ENCODE data around the gene EIF4H.

Gene EIF4H

DNA sequence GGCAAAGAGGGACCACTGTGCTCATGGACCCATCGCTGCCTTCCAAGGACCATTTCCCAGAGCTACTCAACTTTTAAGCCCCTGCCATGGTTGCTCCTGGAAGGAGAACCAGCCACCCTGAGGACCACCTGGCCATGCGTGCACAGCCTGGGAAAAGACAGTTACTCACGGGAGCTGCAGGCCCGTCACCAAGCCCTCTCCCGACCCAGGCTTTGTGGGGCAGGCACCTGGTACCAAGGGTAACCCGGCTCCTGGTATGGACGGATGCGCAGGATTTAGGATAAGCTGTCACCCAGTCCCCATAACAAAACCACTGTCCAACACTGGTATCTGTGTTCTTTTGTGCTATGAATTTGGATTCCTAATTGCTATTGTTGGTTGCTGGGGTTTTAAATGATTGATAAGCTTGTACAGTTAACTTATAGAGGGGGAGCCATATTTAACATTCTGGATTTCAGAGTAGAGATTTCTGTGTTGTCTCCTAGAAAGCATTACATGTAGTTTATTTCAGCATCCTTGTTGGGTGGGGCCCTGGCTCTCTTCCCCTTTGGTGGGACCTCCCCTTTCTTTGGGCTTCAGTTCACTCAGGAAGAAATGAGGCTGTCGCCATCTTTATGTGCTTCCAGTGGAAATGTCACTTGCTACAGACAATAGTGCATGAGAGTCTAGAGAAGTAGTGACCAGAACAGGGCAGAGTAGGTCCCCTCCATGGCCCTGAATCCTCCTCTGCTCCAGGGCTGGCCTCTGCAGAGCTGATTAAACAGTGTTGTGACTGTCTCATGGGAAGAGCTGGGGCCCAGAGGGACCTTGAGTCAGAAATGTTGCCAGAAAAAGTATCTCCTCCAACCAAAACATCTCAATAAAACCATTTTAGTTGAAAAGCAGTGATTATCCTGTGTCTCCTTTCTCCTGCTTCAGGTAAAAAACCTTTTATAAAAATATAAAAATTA, 55.1 kb downstream of the EIF4H start:
- peak; percentile 82 to 83 for DNase-seq

DNA sequence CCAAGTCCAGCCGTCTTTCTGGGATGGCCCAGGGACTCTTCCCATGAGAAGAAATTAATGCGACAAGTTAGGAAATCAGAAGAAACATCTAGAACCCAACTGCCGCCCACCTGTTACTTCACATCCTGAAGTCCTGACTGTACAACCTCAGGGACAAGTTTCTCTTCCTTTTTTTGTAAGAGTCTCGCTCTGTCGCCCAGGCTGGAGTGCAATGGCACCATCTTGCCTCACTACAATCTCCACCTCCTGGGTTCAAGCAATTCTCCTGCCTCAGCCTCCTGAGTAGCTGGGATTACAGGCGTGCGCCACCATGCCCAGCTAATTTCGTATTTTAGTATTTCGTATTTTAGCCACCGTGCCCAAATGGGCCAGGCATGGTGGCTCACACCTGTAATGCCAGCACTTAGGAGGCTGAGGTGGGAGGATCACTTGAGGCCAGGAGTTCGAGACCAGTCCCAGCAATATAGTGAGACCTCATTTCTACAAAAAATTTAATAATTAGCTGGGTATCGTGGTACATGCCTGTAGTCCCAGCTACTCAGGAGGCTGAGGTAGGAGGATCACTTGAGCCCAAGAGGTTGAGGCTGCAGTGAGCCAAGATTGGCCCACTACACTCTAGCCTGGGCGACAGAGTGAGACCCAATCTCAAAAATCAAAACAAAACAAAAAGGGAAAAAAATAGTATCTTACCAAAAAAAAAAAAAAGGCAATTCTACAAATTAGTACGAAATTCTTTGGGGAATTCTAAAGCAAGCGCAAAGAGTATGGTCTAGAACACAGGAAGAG, 56.5 kb downstream of the EIF4H start:
- peak; percentile 91 to 92 for DNase-seq

DNA sequence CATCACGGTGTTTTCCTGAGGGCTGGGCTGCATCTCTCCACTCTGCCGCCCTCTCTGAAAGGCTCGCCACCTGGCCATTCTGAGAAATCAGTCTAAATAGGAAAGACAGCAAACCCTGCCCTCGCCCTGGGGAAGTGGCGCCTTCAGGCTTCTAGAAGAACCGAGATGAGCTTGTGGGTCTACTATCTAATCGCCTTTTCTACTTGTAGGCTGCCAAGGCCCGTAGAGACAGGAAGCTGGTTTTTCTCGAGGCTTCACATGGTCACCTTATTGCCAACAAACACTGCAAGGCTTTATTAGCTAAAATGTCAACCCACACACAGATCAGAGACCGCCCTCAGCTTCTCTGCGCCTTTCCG, 57.1 kb downstream of the EIF4H start:
- DNase-seq, result peak; percentile 43 to 65

GRCh38 chr7:74233655-74234285, 59.6 kb downstream of the EIF4H start:
- DNase-seq, result no peak

DNA sequence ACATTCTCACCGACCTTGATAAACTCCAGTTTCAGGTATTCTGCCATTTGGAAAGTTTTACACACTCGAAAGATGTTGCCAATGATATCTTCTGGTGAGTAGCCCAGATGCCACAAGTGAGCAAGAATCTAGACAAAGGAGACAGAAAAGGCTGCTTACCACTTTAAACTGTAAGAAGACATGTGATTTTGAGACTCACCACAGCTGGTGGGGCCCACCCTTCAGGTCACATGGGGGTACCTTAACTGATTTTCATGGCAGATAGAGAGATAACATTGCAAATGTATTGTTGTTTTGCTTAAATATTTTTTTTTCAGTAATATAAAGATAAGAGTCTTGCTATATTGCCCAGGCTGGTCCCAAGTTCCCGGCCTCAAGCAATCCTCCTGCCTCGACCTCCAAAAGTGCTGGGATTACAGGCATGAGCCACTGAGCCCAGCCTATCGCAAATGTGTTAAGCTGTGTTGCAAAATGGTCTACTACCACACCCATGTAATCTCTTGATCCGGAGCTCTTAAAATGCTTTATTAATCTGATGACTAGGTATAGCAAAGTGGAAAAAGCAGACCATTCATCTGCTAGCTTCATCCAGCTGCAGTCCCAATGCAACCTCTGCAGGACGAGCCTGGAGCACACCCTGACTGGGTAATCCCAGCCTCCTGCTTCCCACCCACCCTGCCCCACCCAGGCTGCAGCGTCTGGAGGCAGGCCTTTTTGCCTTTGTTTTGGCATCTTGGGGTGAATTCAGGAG, 61.5 kb downstream of the EIF4H start:
- DNase-seq, result no peak

DNA sequence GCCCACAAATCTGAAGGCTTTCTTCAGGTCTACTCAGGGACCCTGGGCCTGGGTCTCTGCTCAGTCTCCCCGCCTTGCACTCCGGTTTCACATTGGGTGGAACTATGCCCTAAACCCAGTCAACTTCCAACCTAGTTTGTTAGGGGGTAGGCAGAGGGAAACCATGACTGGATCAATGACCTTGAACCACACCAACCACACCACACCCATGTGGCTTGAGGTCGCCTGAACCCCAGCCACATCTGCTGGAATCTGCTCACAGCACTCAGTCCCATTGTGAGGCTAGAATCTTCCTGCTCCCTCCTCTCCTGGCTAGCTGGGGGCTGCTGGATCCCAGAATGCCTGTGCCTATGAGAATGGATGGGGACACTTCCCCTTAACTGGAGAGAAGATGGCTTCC, 62.1 kb downstream of the EIF4H start:
- no peak for DNase-seq

DNA sequence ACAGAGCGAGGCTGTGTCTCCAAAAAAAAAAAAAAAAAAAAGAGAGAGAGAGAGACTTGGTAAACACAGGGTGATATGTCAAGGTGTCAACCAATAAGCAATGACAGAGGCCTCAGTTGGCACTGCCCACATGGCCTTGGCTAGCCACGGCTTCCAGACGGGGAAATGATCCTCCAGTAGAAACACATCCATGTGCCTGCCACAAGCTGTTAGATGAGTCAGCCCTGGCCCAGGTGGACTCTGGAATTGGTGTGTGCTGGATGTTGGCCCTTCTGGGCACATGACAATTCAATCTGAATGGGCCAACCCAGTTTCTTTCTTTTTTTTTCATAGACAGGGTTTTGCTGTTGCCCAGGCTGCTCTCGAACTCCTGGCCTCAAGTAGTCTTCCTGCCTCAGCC, 66.3 kb downstream of the EIF4H start:
- DNase-seq, result no peak

DNA sequence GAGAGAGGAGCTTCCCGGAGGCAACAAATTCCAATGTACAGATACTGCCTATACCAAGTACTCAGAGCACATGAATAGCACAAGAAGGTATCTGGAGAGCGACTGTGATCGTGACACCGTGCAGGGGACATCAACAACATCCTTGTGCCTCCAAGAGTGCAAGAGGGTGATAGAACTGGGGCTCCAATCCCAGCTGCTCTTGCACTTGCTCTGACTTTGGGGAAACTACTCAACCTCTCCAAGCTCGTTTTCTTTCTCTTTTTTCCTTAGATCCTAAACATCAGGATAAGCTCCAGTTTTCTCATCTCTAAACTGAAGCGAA, 67.9 kb downstream of the EIF4H start:
- no peak for DNase-seq

- no peak for DNase-seq
These were observed 72.3 kb downstream of the EIF4H start for GRCh38 chr7:74246497-74246896.
